ENCODE results near the gene CNOT2.

DNA sequence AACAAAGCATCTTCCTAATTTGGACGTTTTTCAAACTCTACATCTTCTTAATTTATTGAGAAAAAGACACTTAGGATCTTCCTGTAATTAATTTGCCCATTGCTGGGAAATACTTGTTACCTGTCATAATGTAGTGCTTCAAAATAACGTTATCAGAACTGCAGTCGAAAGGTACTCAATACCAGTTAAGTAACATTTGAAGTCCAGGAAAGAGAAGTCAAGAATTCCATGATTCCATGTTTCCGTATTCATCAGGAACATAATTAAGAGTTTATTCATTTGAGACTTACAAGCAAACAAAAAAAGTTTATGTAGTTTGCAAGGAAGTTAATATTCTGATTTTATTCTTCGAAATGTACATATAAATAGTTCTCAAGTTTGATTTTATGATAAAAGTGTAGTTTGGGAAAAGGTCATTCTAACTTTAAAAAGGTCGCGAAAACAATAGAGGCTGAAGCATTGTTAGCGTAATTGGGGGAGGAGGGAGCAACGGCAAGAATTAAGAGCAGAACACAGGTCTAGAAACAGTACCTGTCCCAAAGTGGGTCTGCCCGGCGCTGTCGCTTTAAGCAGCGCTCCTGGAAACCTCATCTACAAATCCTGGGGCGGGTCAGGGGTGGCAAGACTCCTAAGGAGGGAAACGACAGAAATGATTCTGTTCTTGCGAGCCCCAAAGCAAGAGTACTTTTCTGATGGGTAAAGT is 121.6 kb downstream of the CNOT2 start:
- TF ChIP-seq, protein P1, sequence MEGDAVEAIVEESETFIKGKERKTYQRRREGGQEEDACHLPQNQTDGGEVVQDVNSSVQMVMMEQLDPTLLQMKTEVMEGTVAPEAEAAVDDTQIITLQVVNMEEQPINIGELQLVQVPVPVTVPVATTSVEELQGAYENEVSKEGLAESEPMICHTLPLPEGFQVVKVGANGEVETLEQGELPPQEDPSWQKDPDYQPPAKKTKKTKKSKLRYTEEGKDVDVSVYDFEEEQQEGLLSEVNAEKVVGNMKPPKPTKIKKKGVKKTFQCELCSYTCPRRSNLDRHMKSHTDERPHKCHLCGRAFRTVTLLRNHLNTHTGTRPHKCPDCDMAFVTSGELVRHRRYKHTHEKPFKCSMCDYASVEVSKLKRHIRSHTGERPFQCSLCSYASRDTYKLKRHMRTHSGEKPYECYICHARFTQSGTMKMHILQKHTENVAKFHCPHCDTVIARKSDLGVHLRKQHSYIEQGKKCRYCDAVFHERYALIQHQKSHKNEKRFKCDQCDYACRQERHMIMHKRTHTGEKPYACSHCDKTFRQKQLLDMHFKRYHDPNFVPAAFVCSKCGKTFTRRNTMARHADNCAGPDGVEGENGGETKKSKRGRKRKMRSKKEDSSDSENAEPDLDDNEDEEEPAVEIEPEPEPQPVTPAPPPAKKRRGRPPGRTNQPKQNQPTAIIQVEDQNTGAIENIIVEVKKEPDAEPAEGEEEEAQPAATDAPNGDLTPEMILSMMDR (IDR thresholded peaks at IDR 0.05) = no peak
- no peak for TF ChIP-seq POLR2A (IDR thresholded peaks at IDR 0.05)

Data from Peyer's patch (tissue), 4 donors.